K562 (cell line): ENCODE results near the gene C20orf96. TPM values are rescaled to one million over a fixed set of nuclear protein-coding genes. Genes with fewer than 3 reads are reported as not detected.
A peak's percentile ranks its signal among the peaks of the same experiment; 100 is the strongest.

Experiments used
- ATF7 ChIP-seq: fragments of 450-650 bp; IDR thresholded peaks from 2 replicates; pipeline ENCODE4 v1.7.1; 2014; ENCODE audit warnings: mild to moderate bottlenecking, moderate library complexity
- DEAF1 ChIP-seq: fragments of 450-650 bp; formaldehyde crosslinking; IDR thresholded peaks from 2 replicates; pipeline ENCODE4 v1.4.0; 2020; ENCODE audit warnings: mild to moderate bottlenecking, moderate library complexity
- EP300 ChIP-seq: IDR thresholded peaks from 2 replicates; pipeline ENCODE4 v1.6.1; 2012; ENCODE audit warnings: low read length, improper control_type of control experiment
- HSF4 ChIP-seq: fragments of 250-450 bp; sonication (Bioruptor Pico); IDR thresholded peaks from 2 replicates; pipeline ENCODE4 v2.1.2; 2022; ENCODE audit warnings: mild to moderate bottlenecking, moderate library complexity, borderline replicate concordance
- LARP7 ChIP-seq: fragments of 450-650 bp; IDR thresholded peaks from 2 replicates; pipeline ENCODE4 v1.6.1; 2016
- PML ChIP-seq: IDR thresholded peaks from 2 replicates; pipeline ENCODE4 v1.6.1; 2012; ENCODE audit warnings: low read length, inconsistent platforms
- polyA plus RNA-seq, 8 experiments: library from polyadenylated mRNA; depleted of rRNA in 4 of 8; stranded (reverse) in 5 of 8; unstranded in 3 of 8; fragments of >200 nt; fragmentation: Nextera tagmentation in 2 of 8; fragmentation: Illumina TruSeq in 1 of 8; extraction: Ambion mirVana in 2 of 8; extraction: Trizol in 1 of 8; gene quantifications; 2 replicates each; pipeline versions ENCODE4 v1.2.1 to v1.2.3, GENCODE V29; 2011 to 2014; ENCODE audit warnings: inconsistent platforms in 1 of 8, missing spikeins in 1 of 8
- total RNA-seq, 7 experiments: library from RNA; depleted of rRNA in 6 of 7; stranded (reverse); fragments of >200 nt in 6 of 7; fragmentation: Illumina TruSeq in 2 of 7; extraction: Trizol in 2 of 7; gene quantifications; 2 replicates each; pipeline versions ENCODE4 v1.2.1 to v1.2.3, GENCODE V29; 2011 to 2021; ENCODE audit warnings: low replicate concordance in 1 of 7
- TF ChIP-seq, protein P1 (sequence below): IDR thresholded peaks from 2 replicates; pipeline ENCODE4 v1.6.1; 2016; ENCODE audit warnings: missing genetic modification characterization, missing compliant biosample characterization

C20orf96 gene
- total and polyA plus RNA-seq, 9 of the 15 experiments (the other 6 are each of a cell fraction or from before 2014, with no cell fraction given): 1.7 to 11.7 (median 4.2) TPM

DNA sequence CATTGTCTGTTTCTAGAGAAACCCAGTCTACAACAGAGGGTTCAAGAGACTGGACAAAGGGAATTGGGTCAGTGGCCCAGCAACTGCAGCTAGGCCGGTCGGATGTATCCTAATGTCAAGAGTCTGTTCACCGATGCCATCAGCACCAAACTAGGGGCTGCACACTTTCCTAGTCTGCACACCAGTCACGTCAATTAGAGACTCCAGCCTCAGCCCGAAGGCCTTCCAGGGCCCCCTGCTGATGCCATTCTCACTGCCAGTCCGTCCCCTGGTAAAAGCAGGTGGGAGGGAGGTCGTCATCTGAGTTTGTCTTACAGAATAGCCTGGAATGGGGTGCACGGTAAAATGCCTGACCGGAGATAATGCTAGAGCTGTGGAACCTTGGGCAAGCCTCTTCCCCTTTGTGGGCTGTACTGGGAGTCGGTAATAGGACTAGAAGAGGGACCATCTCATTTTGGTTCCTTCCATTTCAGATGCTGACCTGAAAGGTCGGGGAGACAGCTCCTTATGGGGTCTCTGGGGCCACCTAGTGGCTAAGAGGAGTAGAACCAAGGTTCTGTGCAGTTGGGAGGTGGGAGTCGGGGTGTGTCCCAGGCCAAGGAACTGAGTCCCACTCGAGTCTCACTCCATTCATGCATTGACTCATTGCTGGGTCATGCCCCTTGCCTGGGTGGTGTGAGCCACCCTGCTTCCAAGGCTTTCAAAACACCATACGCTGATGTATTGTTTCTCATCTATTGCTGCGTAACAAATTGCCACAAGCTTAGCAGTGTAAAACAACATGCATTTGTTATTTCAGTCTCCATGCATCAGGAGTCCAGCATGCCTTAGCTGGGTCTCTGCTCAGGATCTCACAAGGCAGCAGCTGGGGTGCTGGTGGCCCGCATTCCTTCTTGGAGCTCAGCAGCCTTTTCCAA is 39.9 kb upstream of the C20orf96 start (continued):
- TF ChIP-seq, protein P1, sequence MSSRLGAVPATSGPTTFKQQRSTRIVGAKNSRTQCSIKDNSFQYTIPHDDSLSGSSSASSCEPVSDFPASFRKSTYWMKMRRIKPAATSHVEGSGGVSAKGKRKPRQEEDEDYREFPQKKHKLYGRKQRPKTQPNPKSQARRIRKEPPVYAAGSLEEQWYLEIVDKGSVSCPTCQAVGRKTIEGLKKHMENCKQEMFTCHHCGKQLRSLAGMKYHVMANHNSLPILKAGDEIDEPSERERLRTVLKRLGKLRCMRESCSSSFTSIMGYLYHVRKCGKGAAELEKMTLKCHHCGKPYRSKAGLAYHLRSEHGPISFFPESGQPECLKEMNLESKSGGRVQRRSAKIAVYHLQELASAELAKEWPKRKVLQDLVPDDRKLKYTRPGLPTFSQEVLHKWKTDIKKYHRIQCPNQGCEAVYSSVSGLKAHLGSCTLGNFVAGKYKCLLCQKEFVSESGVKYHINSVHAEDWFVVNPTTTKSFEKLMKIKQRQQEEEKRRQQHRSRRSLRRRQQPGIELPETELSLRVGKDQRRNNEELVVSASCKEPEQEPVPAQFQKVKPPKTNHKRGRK (tag): no peak
- TF ChIP-seq DEAF1 (CRISPR knock-in tag): no peak
- peak; percentile 42; the same call in 1 of the 2 replicates for TF ChIP-seq ATF7
- TF ChIP-seq EP300: no peak
- no peak for TF ChIP-seq PML
- TF ChIP-seq HSF4: no peak
- no peak for TF ChIP-seq LARP7
